ENCODE measurements around the gene HSPA12B. TPM values are rescaled to one million over a fixed set of nuclear protein-coding genes. Genes with fewer than 3 reads are reported as not detected.

Gene HSPA12B
- total and polyA plus RNA-seq, 11 donors = 10.4 to 35.7 (median 14.3) TPM

GRCh38 chr20:3763671-3764601 lies 31.5 kb downstream of the HSPA12B start:
- ATAC-seq = no peak
- H3K27me3 ChIP-seq = no peaks in the 10 kb centered on the region
- no peaks in the 10 kb centered on the region for H3K9me3 ChIP-seq
- intact Hi-C loops (cut with DNase I) = no loop called here
- H3K27ac ChIP-seq = peak overlapping the region in 6 of 12 donors; percentile 13 to 96 (median 48)
- no peak overlapping the region for H3K4me3 ChIP-seq
- DNase-seq = peak in 2 of 5 donors; percentile 25 to 63
- TF ChIP-seq POLR2A (IDR thresholded peaks at IDR 0.05) = no peak
- TF ChIP-seq CTCF (IDR thresholded peaks at IDR 0.05) = no peak
- H3K4me1 ChIP-seq = peaks cover 0 to 45% (median 22%) of the 10 kb centered on the region in 12 donors
- H3K36me3 ChIP-seq = peaks cover 0 to 5% (median 0%) of the 10 kb centered on the region in 9 donors
- WGBS, 4 donors = 75 to 85% (median 81%) methylated on average over 8 of the region's 8 CpGs

- intact Hi-C loops (cut with DNase I) = loop anchor here in 4 of 10 donors (5.0 kb wide), 3 partner anchors 47 to 87 kb away; partner anchors contain the start of gene SIGLEC1 (in 1 of the 4)
- no peak overlapping the region for H3K4me3 ChIP-seq
- no peaks in the 10 kb centered on the region for H3K27me3 ChIP-seq
- H3K27ac ChIP-seq = peak overlapping the region in 8 of 12 donors; percentile 16 to 96 (median 48)
- H3K4me1 ChIP-seq = peaks cover 0 to 47% (median 22%) of the 10 kb centered on the region in 12 donors
- 84 to 97% (median 90%) methylated on average over 3 of the region's 3 CpGs for WGBS, 4 donors
- peaks cover 0 to 4% (median 0%) of the 10 kb centered on the region in 9 donors for H3K36me3 ChIP-seq
- DNase-seq (peak in 1 of 5 donors; percentile 30), ATAC-seq (no peak)
- no peaks in the 10 kb centered on the region for H3K9me3 ChIP-seq
- TF ChIP-seq POLR2A (IDR thresholded peaks at IDR 0.05) (no peak), CTCF (IDR thresholded peaks at IDR 0.05) (no peak)
Observed at GRCh38 chr20:3764659-3765058, 32.2 kb downstream of the HSPA12B start.

- intact Hi-C loops (cut with DNase I) = loop anchor here in 4 of 10 donors (5.0 kb wide), 3 partner anchors 48 to 88 kb away; partner anchors contain the start of gene SIGLEC1 (in 1 of the 4)
Observed at GRCh38 chr20:3765171-3765882, 32.8 kb downstream of the HSPA12B start.

More at GRCh38 chr20:3765171-3765882, 32.8 kb downstream of the HSPA12B start:
- H3K9me3 ChIP-seq = no peaks in the 10 kb centered on the region
- ATAC-seq = no peak
- H3K36me3 ChIP-seq = peaks cover 0 to 4% (median 0%) of the 10 kb centered on the region in 9 donors
- H3K4me3 ChIP-seq = peak overlapping the region in 4 of 12 donors; percentile 3 to 78 (median 63)
- TF ChIP-seq CTCF (IDR thresholded peaks at IDR 0.05) (no peak), POLR2A (IDR thresholded peaks at IDR 0.05) (no peak)
- peak; percentile 63 to 83 (median 70) for DNase-seq
- H3K27ac ChIP-seq = peak overlapping the region in 8 of 12 donors; percentile 28 to 96 (median 77)
- WGBS, 4 donors = 66 to 86% (median 75%) methylated on average over 3 of the region's 3 CpGs
- H3K4me1 ChIP-seq = peaks cover 0 to 47% (median 22%) of the 10 kb centered on the region in 12 donors
- no peaks in the 10 kb centered on the region for H3K27me3 ChIP-seq

Measured in heart left ventricle (tissue), 16 donors.